Measurements from ENCODE around the gene GPX7.

- TF ChIP-seq POLR2AphosphoS5 (IDR thresholded peaks at IDR 0.05; ENCODE audit: low read depth, low read length) (no peak), POLR2A (IDR thresholded peaks at IDR 0.05; ENCODE audit: low read depth, low read length) (no peak), TAF1 (IDR thresholded peaks at IDR 0.05; ENCODE audit: low read depth, low read length) (no peak), POU2F2 (IDR thresholded peaks at IDR 0.05; ENCODE audit: low read depth, low read length) (no peak)
Measured at GRCh38 chr1:52635321-52636089, 33.3 kb downstream of the GPX7 start.

All from GM12891 (cell line).